MG63 (cell line): ENCODE results near the gene VAMP4. TPM values are rescaled to one million over a fixed set of nuclear protein-coding genes. Genes with fewer than 3 reads are reported as not detected.
"Not testable (repeated sequence)": the region's sequence is repeated elsewhere in the genome, so short reads cannot be mapped to it uniquely, and the experiment has no call there.

Experiments used
- DNase-seq: peaks from one replicate; pipeline ENCODE4 v3.0.0-alpha.2; 2020
- H3K27me3 ChIP-seq: fragments of 250-450 bp; sonication (Bioruptor Pico); 2 replicates; pipeline ENCODE4 v1.5.1; 2020; ENCODE audit warnings: mild to moderate bottlenecking, moderate library complexity
- H3K36me3 ChIP-seq: fragments of 250-450 bp; sonication (Bioruptor Pico); 2 replicates; pipeline ENCODE4 v1.5.1; 2020; ENCODE audit warnings: mild to moderate bottlenecking, moderate library complexity
- H3K4me3 ChIP-seq: fragments of 250-450 bp; sonication (Bioruptor Pico); 2 replicates; pipeline ENCODE4 v1.5.1; 2020; ENCODE audit warnings: mild to moderate bottlenecking, moderate library complexity
- H3K9me3 ChIP-seq: fragments of 250-450 bp; sonication (Bioruptor Pico); 2 replicates; pipeline ENCODE4 v1.5.1; 2020; ENCODE audit warnings: mild to moderate bottlenecking, moderate library complexity
- total RNA-seq: library from RNA; depleted of rRNA; stranded (reverse); fragments of >200 nt; shearing (Covaris generic); gene quantifications from 2 replicates; pipeline ENCODE4 v1.2.3, GENCODE V29; 2014; ENCODE audit warnings: low replicate concordance

VAMP4 gene
- total RNA-seq, 1 experiment from 2014 or later: 8.0 TPM

GRCh38 chr1:171723180-171723579 is 18.7 kb downstream of the VAMP4 start:
- H3K4me3 ChIP-seq, H3K27me3 ChIP-seq, DNase-seq: not testable (repeated sequence)
- H3K9me3 ChIP-seq: peaks cover 11% of the 10 kb centered on the region; the same call in 1 of the 2 replicates
- H3K36me3 ChIP-seq: peaks cover 12% of the 10 kb centered on the region

- Histone ChIP-seq H3K4me3 (no peak overlapping the region), H3K9me3 (peaks cover 8% of the 10 kb centered on the region; the same call in 1 of the 2 replicates), H3K36me3 (peaks cover 5% of the 10 kb centered on the region), H3K27me3 (no peaks in the 10 kb centered on the region)
- no peak for DNase-seq
These were observed 23.0 kb downstream of the VAMP4 start for GRCh38 chr1:171718848-171719247.

DNA sequence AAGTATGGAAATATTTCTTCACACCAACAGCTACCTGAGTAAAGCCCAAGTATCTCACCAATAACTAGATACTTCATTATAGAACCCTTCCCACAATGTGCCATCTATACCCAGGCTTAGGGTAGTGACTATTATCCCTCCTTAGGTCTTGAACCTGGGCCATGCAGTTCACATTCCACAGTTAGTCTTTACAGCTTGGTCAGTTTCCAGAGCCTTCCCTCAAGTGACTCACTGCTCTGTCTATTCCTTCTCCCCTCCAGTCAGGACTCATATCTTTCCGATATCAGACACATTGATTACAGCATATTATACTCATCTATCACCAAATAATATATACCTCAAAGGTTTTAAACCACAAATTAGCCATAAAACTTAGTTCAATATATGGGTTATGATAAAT is 23.6 kb downstream of the VAMP4 start:
- no peak overlapping the region for H3K4me3 ChIP-seq
- H3K27me3 ChIP-seq: no peaks in the 10 kb centered on the region
- peaks cover 4% of the 10 kb centered on the region for H3K36me3 ChIP-seq
- peak; percentile 30 for DNase-seq
- 0 out of 2 replicates have a peak, but pooled peaks cover 4% of the 10 kb centered on the region for H3K9me3 ChIP-seq

DNA sequence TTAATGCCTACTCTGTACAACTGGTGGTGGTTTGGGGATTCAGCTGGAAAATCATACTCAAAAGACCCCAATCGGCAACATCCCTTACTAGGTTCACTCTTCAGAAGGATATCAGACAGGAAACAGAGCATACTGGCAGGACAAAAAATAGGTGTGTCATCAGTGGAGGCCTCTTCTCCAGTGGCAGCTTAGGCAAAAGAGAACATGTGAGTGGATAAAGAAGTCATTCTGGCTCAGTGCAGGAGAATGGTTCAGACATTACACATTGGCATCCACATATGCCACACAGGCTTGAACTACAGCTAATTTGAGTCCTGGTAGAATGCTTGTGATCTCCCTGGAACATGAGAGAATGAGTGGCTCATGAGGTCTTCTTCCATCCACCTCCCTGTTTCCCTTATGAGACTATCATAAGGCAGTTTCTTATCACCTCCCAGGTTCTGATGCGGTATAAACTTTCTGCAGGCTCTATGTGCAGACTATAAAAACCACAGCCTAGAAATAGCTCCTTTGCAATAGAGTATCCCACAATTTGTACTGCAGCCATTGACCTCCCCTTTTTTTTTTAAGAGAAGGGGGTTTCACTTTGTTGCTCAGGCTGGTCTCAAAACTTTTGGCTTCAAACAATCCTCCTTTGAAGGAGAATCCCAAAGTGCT is 24.7 kb downstream of the VAMP4 start:
- Histone ChIP-seq H3K27me3 (no peaks in the 10 kb centered on the region), H3K36me3 (no peaks in the 10 kb centered on the region; the same call in 1 of the 2 replicates), H3K9me3 (no peaks in the 10 kb centered on the region), H3K4me3 (no peak overlapping the region)
- no peak for DNase-seq

DNA sequence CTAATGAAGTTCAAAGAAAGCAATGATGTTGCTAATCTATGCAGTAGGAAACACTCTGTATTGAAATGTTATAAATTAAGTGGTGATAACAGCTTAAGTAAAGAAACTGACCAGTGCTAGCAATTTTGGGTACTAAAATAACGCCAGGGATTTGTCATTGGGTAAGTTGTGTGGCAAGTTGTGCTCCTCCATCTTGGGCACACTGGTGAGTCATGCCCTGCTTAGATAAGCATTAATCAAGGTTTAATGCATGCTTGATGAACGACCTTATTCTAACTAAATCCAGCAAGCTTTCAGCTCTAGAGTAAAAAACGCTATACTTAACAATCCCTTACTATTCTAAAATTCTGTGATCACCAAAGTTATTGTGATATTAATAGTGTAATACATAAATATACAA is 25.2 kb downstream of the VAMP4 start:
- Histone ChIP-seq H3K4me3 (no peak overlapping the region), H3K9me3 (no peaks in the 10 kb centered on the region), H3K27me3 (no peaks in the 10 kb centered on the region), H3K36me3 (no peaks in the 10 kb centered on the region; the same call in 1 of the 2 replicates)
- no peak for DNase-seq

- H3K4me3 ChIP-seq: no peak overlapping the region
- H3K9me3 ChIP-seq: no peaks in the 10 kb centered on the region
- no peaks in the 10 kb centered on the region; the same call in 1 of the 2 replicates for H3K36me3 ChIP-seq
- DNase-seq: no peak
- no peaks in the 10 kb centered on the region for H3K27me3 ChIP-seq
These were observed 26.0 kb downstream of the VAMP4 start for GRCh38 chr1:171715813-171716251.

DNA sequence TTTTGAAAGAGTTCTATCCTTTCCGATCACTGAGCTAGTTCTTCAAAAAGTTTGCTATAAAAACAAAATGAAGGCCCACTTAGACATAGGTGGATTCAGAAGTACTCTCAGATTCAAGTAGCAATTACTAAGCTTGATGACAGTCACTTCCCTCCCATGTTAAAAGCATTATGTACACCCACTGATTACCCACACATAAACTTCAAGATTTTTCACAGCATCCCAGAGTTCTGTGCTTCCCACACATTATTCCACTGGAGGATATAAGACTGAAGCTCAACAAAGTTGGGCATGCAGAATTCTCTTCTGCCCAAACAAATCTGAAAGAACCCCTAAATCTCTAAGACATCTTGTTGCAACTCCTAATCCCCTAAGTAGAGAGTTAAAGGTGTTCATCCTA is 29.5 kb downstream of the VAMP4 start:
- Histone ChIP-seq H3K9me3 (no peaks in the 10 kb centered on the region), H3K27me3 (no peaks in the 10 kb centered on the region), H3K36me3 (no peaks in the 10 kb centered on the region; the same call in 1 of the 2 replicates), H3K4me3 (no peak overlapping the region)
- DNase-seq: no peak

DNA sequence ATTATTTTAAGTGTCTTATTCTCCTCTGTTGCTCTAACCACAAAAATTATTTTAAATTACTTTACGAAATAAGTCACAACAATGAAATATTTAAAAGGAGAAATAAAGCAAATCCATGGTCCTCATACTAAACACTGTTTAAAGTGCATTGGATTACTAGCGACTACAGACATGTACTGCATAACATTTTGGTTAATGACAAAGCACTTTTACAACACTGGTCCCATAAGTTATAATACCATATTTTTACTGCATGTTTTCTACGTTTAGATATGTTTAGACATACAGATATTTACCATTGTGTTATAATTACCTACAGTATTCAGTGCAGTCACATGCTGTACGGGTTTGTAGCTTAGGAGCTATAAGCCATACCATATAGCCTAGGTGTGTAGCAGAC is 30.2 kb downstream of the VAMP4 start:
- no peaks in the 10 kb centered on the region for H3K9me3 ChIP-seq
- no peak overlapping the region for H3K4me3 ChIP-seq
- no peak for DNase-seq
- H3K27me3 ChIP-seq: no peaks in the 10 kb centered on the region
- no peaks in the 10 kb centered on the region; the same call in 1 of the 2 replicates for H3K36me3 ChIP-seq

- DNase-seq: no peak
- no peaks in the 10 kb centered on the region for H3K27me3 ChIP-seq
- peaks cover 3% of the 10 kb centered on the region; the same call in 1 of the 2 replicates for H3K36me3 ChIP-seq
- H3K9me3 ChIP-seq: no peaks in the 10 kb centered on the region
- H3K4me3 ChIP-seq: no peak overlapping the region
These were observed 34.3 kb downstream of the VAMP4 start for GRCh38 chr1:171707583-171707982.

DNA sequence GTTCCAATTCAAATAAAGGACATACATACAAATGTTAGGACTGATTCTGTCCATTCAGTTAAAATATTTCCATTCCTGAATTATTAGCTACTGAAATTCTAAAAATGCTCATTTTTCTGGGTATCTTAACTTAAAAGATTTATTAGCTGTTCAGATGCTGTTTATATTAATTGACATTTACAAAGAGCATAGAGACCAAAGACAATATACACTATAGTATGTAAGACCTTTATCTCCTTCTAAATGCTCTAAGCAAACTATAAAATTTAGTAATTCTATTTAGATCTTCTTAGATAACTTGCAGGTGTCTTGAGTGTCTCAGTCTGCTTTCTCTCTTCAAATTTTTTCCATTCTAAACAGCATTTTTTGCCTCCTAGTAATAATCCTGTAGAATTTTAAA is 39.3 kb downstream of the VAMP4 start:
- Histone ChIP-seq H3K36me3 (peaks cover 14% of the 10 kb centered on the region; the same call in 1 of the 2 replicates), H3K27me3 (no peaks in the 10 kb centered on the region), H3K4me3 (no peak overlapping the region), H3K9me3 (no peaks in the 10 kb centered on the region)
- no peak for DNase-seq

DNA sequence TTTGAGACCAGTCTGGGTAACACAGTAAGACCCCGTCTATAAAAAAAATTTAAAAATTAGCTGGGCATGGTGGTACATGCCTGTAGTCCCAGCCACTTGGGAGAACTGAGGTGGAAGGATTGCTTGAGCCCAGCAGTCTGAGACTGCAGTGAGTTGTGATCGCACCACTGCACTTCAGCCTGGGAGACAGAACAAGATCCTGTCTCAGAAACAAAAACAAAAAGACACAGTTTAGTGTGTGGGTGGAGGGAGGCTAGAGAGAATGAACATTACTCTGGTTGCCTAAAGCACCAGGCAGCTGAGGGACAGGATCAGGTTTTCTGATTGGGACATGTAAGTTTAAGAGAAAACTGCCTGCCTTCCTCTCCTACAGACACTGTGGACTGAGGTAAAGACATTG is 42.3 kb downstream of the VAMP4 start:
- no peaks in the 10 kb centered on the region for H3K27me3 ChIP-seq
- no peak overlapping the region for H3K4me3 ChIP-seq
- peaks cover under 1% of the 10 kb centered on the region; the same call in 1 of the 2 replicates for H3K9me3 ChIP-seq
- DNase-seq: no peak
- peaks cover 14% of the 10 kb centered on the region; the same call in 1 of the 2 replicates for H3K36me3 ChIP-seq

DNA sequence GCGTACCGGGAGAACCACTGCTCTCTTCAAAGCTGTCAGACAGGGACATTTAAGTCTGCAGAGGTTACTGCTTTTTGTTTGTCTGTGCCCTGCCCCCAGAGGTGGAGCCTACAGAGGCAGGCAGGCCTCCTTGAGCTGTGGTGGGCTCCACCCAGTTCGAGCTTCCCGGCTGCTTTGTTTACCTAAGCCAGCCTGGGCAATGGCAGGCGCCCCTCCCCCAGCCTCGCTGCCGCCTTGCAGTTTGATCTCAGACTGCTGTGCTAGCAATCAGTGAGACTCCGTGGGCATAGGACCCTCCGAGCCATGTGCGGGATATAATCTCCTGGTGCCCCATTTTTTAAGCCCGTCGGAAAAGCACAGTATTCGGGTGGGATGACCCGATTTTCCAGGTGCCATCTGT is 46.1 kb downstream of the VAMP4 start:
- not testable (repeated sequence) for H3K27me3 ChIP-seq, H3K4me3 ChIP-seq, H3K9me3 ChIP-seq, DNase-seq, H3K36me3 ChIP-seq

DNA sequence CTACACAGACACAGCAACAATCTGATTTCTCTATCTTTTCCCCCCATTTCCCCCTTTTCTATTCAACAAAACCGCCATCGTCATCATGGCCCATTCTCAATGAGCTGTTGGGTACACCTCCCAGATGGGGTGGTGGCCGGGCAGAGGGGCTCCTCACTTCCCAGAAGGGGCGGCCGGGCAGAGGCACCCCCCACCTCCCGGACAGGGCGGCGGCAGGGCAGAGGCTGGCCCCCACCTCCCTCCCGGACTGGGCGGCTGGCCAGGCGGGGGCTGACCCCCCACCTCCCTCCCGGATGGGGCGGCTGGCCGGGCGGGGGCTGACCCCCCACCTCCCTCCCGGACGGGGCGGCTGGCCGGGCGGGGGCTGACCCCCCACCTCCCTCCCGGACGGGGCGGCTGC is 48.3 kb downstream of the VAMP4 start:
- not testable (repeated sequence) for H3K4me3 ChIP-seq, DNase-seq, H3K36me3 ChIP-seq, H3K27me3 ChIP-seq
- H3K9me3 ChIP-seq: peaks cover 14% of the 10 kb centered on the region

- Histone ChIP-seq H3K27me3 (no peaks in the 10 kb centered on the region), H3K4me3 (no peak overlapping the region), H3K9me3 (no peaks in the 10 kb centered on the region), H3K36me3 (no peaks in the 10 kb centered on the region)
- DNase-seq: no peak
These were observed 58.0 kb downstream of the VAMP4 start for GRCh38 chr1:171683870-171684269.

GRCh38 chr1:171680339-171680738 is 61.5 kb downstream of the VAMP4 start:
- Histone ChIP-seq H3K36me3 (no peaks in the 10 kb centered on the region), H3K9me3 (no peaks in the 10 kb centered on the region), H3K27me3 (no peaks in the 10 kb centered on the region), H3K4me3 (no peak overlapping the region)
- DNase-seq: no peak

DNA sequence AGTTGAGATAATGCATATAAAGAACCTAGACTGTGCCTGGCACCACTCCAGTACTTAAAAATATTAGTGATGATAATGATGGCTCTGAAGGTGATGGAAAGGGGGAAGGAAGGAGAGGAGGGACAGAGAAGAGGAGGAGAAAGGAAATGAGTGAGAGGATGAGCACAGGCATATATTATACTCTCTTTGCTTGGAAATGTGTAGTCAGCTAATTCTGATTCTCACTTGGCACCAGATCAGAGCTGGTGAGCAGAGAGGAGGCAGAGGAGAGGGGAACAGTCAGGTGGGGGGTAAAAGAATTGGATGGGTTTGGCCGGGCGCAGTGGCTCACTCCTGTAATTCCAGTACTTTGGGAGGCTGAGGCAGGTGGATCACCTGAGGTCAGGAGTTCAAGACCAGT is 65.0 kb downstream of the VAMP4 start:
- no peak for DNase-seq
- Histone ChIP-seq H3K4me3 (no peak overlapping the region), H3K36me3 (no peaks in the 10 kb centered on the region), H3K27me3 (no peaks in the 10 kb centered on the region), H3K9me3 (no peaks in the 10 kb centered on the region)

DNA sequence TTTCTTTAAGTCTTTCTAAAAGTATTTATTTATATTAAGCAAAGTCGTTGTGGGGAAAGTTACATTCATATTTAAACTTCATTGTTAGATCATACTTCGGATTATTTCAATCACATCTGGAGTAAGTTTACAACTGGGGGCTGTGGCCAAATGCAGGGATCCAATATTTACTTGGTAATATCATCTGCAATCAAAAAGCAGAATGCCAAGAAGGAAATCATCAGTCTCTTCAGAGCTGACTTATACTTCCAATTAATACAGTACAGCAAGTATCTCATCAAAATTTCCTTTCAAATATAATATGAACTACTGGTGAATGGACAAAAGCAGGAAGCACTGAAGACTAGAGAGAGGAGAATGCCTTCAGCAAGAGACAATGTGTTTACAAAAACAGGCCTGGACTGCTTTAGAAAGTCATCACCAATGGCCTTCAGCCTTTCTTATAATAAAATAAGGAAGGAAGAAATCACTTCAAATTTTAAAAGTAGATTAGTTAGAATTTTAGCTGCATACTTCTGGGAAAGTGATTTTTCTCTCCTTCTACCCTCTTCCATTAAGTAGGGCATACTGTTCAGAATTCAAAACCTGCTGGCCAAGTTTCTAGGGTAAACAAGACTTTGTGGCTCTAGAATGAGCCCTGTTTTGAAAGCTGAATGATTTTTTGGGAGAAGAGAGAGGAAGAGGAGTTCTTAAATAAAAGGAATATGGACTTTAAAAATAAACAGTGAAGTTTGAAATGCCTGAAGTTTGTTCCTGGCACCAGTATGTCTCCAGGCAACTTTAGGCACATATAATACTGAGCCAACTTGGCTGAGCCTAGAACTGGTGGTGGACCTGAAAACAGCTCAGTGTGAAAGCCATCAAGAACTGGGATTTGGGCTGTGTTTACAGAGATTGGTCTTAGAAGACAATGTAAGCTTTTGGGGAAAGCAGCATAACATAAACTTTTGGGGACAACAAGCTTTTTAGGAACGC is 67.1 kb downstream of the VAMP4 start:
- peak; percentile 22 for DNase-seq
- H3K4me3 ChIP-seq: no peak overlapping the region
- no peaks in the 10 kb centered on the region for H3K36me3 ChIP-seq
- no peaks in the 10 kb centered on the region for H3K27me3 ChIP-seq
- H3K9me3 ChIP-seq: no peaks in the 10 kb centered on the region
